Measurements from ENCODE around the gene CAB39. TPM values are rescaled to one million over a fixed set of nuclear protein-coding genes. Genes with fewer than 3 reads are reported as not detected.

Gene CAB39
- total RNA-seq, 1 experiment from 2014 or later: 88.7 TPM

DNA sequence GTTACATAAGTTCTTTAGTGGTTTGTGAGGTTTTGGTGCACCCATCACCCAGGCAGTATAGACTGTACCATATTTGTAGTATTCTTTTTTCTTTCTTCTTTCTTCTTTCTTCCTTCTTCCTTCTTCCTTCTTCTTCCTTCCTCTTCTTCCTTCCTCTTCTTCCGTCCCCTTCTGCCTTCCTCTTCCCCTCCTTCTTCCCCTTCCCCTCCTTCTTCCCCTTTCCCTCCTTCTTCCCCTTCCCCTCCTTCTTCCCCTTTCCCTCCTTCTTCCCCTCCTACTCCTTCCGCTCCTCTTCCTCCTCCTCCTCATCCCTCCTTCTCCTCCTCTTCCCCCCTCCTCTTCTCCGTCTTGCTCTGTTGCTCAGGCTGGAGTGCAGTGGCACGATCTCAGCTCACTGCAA, 41.6 kb downstream of the CAB39 start:
- no peaks in the 10 kb centered on the region for H3K9me3 Mint-ChIP-seq (ENCODE audit: low read depth, unreplicated experiment)
- CTCF ChIA-PET: no interaction called here
- peaks cover 39% of the 10 kb centered on the region for H3K4me1 Mint-ChIP-seq (ENCODE audit: low read depth, unreplicated experiment)

DNA sequence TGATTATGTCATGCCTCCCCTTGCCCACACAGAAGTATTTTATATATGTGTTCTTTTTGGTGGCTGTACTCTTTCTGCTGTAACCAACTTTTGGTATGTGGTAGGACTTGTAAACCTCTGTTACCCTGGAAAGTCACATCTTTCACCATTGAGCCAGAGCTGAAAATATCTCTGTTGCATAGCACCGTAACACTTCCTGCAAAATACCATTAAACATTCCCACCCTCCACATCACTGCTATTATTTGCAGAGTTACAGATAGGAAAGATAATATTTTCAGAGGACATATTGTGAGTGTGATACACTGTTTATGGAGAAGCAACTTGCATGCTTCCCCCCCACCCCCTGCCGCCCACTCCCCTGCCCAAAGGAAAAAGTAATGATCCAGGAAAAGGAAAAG, 44.8 kb downstream of the CAB39 start:
- TF ChIP-seq, protein P1, sequence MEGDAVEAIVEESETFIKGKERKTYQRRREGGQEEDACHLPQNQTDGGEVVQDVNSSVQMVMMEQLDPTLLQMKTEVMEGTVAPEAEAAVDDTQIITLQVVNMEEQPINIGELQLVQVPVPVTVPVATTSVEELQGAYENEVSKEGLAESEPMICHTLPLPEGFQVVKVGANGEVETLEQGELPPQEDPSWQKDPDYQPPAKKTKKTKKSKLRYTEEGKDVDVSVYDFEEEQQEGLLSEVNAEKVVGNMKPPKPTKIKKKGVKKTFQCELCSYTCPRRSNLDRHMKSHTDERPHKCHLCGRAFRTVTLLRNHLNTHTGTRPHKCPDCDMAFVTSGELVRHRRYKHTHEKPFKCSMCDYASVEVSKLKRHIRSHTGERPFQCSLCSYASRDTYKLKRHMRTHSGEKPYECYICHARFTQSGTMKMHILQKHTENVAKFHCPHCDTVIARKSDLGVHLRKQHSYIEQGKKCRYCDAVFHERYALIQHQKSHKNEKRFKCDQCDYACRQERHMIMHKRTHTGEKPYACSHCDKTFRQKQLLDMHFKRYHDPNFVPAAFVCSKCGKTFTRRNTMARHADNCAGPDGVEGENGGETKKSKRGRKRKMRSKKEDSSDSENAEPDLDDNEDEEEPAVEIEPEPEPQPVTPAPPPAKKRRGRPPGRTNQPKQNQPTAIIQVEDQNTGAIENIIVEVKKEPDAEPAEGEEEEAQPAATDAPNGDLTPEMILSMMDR (IDR thresholded peaks at IDR 0.05; ENCODE audit: unreplicated experiment): no peak
- Mint-ChIP-seq H3K9me3 (ENCODE audit: low read depth, unreplicated experiment) (no peaks in the 10 kb centered on the region), H3K27ac (ENCODE audit: unreplicated experiment) (no peak overlapping the region), H3K36me3 (ENCODE audit: insufficient read depth, unreplicated experiment) (peaks cover 20% of the 10 kb centered on the region), H3K27me3 (ENCODE audit: unreplicated experiment) (no peaks in the 10 kb centered on the region), H3K4me1 (ENCODE audit: low read depth, unreplicated experiment) (peaks cover 46% of the 10 kb centered on the region), H3K4me3 (ENCODE audit: low read depth, unreplicated experiment) (no peak overlapping the region)
- DNase-seq: no peak
- CTCF ChIA-PET: no interaction called here
- intact Hi-C loops (cut with micrococcal nuclease; ENCODE audit: unreplicated experiment): no loop called here
- no TSS peak for BruUV-seq (replicated peaks)

More for the DNA sequence above, 41.6 kb downstream of the CAB39 start:
- BruUV-seq (replicated peaks): no TSS peak
- TF ChIP-seq, protein P1 (IDR thresholded peaks at IDR 0.05; ENCODE audit: unreplicated experiment): no peak
- Mint-ChIP-seq H3K36me3 (ENCODE audit: insufficient read depth, unreplicated experiment) (peaks cover 12% of the 10 kb centered on the region), H3K4me3 (ENCODE audit: low read depth, unreplicated experiment) (no peak overlapping the region), H3K27ac (ENCODE audit: unreplicated experiment) (peak overlapping the region; percentile 18), H3K27me3 (ENCODE audit: unreplicated experiment) (no peaks in the 10 kb centered on the region)
- no peak for DNase-seq
- intact Hi-C loops (cut with micrococcal nuclease; ENCODE audit: unreplicated experiment): no loop called here

DNA sequence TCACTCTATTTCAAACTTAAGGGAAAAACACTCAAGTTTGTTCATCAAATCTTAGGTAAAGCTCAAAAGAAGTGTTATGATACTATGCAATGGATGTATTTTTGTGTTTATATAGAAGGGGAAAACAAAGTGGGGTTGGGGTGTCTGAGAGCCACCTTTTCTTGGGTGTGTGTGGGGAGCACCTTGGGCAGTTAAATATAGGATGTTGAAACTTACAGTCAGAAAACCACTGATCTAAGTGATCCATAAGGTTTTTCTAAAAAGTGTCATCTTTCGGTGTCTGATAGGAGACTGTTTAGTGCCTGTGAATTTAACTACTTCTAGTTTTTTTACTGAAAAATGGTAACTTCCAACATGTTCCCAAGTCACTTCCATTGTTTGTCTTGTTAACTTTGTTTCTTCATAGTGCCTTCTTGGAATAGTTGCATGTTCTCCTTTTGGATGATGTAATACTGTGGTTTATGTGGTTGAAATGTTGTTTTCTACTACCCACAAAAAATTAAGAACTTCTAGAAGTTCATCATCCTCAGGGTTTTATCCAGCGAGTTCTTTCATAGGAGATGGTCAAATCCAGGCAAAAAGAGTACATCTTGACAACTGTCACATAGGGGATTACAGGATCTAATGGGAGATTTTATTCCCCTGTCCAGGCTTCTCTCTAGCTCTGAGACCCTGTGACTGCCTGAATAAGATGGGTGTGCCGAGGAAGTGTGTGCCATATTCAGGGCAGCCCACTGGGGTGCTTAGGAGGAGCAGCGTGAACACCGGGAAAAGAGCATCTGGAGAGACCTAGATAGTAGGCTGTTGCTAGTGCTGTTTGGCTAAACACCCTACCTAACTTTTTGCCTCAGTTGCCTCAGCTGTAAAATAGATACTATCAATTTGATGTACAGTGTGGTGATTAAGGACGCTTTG, 46.2 kb downstream of the CAB39 start:
- peaks cover 46% of the 10 kb centered on the region for H3K4me1 Mint-ChIP-seq (ENCODE audit: low read depth, unreplicated experiment)
- peaks cover 30% of the 10 kb centered on the region for H3K36me3 Mint-ChIP-seq (ENCODE audit: insufficient read depth, unreplicated experiment)
- no peak overlapping the region for H3K4me3 Mint-ChIP-seq (ENCODE audit: low read depth, unreplicated experiment)
- no TSS peak for BruUV-seq (replicated peaks)
- CTCF ChIA-PET: interaction anchor here (0.7 kb wide), 1 partner anchor 219 kb away, joined by 3 read pairs; no protein-coding TSS in a partner anchor
- H3K27me3 Mint-ChIP-seq (ENCODE audit: unreplicated experiment): no peaks in the 10 kb centered on the region
- TF ChIP-seq, protein P1 (IDR thresholded peaks at IDR 0.05; ENCODE audit: unreplicated experiment): no peak
- H3K9me3 Mint-ChIP-seq (ENCODE audit: low read depth, unreplicated experiment): no peaks in the 10 kb centered on the region
- DNase-seq: no peak
- H3K27ac Mint-ChIP-seq (ENCODE audit: unreplicated experiment): peak overlapping the region; percentile 66
- intact Hi-C loops (cut with micrococcal nuclease; ENCODE audit: unreplicated experiment): no loop called here

DNA sequence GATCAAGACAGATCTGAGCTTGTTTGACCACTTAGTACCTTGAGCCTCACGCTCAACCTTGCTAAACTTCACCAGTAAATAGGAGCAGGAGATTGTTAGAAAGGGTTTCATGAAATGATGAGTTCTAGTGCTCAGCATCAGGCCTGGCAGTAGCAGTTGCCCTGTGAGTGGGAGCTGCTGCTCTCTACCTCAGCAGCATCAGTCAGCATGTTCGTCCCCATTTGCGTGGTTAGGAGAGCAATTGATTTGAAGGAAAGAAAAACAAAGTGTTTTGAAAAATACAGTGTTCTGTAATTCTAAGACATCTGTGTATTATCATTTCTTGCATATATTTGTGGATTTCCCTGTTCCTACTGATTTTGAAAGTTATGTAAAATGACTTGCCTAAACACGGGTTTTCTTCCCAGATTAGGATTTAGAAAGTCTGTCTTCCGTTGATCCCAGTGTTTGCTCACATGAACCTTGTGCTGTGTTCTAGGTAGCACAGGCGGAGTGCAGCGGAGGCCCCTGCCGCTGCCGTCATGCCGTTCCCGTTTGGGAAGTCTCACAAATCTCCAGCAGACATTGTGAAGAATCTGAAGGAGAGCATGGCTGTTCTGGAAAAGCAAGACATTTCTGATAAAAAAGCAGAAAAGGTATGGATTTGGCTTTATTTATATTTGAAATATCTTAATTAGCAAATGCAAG, 47.0 kb downstream of the CAB39 start:
- peaks cover 31% of the 10 kb centered on the region for H3K36me3 Mint-ChIP-seq (ENCODE audit: insufficient read depth, unreplicated experiment)
- intact Hi-C loops (cut with micrococcal nuclease; ENCODE audit: unreplicated experiment): no loop called here
- CTCF ChIA-PET: no interaction called here
- no peak for DNase-seq
- TF ChIP-seq, protein P1 (IDR thresholded peaks at IDR 0.05; ENCODE audit: unreplicated experiment): no peak
- peak overlapping the region; percentile 66 for H3K27ac Mint-ChIP-seq (ENCODE audit: unreplicated experiment)
- H3K27me3 Mint-ChIP-seq (ENCODE audit: unreplicated experiment): no peaks in the 10 kb centered on the region
- BruUV-seq (replicated peaks): no TSS peak
- no peaks in the 10 kb centered on the region for H3K9me3 Mint-ChIP-seq (ENCODE audit: low read depth, unreplicated experiment)
- H3K4me3 Mint-ChIP-seq (ENCODE audit: low read depth, unreplicated experiment): no peak overlapping the region
- peaks cover 43% of the 10 kb centered on the region for H3K4me1 Mint-ChIP-seq (ENCODE audit: low read depth, unreplicated experiment)
